M059J (cell line): ENCODE results near the gene ASL. TPM values are rescaled to one million over a fixed set of nuclear protein-coding genes. Genes with fewer than 3 reads are reported as not detected.
"Not testable (repeated sequence)": the region's sequence is repeated elsewhere in the genome, so short reads cannot be mapped to it uniquely, and the experiment has no call there.

Experiments used
- DNase-seq: peaks from one replicate; pipeline ENCODE4 v3.0.0-alpha.2; 2012; ENCODE audit warnings: low read depth
- total RNA-seq: library from RNA; depleted of rRNA; stranded (reverse); fragments of >200 nt; shearing (Covaris generic); gene quantifications from 2 replicates; pipeline ENCODE4 v1.2.3, GENCODE V29; 2014; rRNA removed

Gene ASL
- total RNA-seq, 1 experiment from 2014 or later = 39.9 TPM

DNA sequence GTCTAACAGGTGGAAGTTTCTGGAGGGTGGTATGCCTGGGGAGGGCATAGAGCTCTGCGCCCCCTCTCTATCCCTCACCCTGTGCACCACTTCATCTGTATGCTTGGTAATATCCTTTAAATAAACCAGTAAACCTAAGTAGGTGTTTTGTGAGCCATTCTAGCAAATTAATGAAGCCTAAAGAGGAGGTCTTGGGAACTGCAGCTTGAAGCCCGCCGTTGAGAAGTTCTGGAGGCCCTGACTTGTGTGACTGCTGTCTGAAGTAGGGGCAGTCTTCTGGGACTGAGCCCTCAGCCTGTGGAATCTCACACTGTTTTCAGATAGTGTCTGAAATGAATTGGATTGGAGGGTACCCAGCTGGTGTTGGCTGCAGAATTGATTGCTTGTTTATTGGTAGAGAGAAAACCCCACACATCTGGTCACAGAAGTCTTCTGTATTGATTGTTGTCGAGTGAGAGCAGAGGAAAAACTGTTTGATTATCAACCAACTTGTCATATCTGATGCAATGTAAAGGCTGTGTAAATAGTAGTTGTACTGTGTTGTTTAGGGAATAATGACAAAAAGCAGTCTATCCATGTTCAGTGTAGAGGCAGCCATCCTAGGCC, 43.7 kb downstream of the ASL start:
- no peak for DNase-seq

DNA sequence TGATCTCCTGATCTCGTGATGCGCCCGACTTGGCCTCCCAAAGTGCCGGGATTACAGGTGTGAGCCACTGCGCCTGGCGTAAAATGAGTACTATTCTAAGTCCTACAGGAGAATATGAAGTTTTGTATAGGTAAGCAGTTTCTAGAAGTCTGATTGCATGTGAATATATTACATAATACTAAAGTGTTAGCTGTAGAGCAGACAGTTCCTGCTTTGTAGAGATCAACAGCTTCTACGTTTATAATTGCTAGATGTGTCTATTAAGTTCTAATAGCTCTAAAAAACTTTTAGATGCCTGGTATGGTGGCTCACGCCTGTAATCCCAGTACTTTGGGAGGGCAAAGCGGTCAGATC, 47.5 kb downstream of the ASL start:
- DNase-seq = no peak

DNA sequence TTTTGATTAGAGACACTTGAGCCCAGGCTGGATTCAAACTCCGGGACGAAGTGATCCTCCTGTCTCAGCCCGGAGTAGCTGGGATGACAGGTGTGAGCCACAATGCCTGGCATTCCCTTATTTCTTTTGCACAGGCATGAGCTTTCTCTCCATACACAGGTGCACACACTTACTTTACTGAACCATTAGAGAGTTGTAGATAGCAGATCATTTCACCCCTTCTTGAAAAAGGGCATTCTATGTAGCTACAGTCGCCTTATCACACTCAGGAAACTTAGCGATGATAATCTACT, 48.9 kb downstream of the ASL start:
- not testable (repeated sequence) for DNase-seq

DNA sequence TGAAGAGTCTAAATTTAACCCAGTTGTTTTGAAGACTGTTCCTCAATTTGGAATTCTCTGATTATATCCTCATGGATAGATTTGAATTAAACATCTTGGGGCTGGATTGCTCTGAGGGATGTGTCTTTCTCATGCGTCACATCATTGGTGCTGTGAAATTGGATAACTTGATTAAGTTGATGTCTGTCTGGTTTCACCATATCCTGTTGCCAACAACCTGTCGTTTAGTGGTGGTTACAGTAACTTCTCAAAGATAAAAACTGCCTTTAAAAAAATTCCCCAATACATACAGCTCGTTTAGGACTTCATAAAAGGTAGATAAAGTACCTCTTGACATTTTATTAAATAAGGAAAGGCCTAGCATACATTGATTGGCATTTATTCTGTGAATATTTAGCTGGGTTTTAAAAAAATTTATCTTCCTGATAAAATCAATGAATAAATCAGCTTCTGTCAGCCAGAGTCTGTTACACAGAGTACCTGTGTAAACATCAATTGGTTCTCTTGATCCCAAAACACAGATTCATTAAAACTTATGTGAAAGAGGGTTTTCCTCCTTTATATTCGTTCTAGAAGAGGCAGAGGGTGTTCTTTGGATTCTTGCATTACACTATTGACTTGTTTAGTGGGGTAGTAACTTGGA, 49.6 kb downstream of the ASL start:
- no peak for DNase-seq

DNA sequence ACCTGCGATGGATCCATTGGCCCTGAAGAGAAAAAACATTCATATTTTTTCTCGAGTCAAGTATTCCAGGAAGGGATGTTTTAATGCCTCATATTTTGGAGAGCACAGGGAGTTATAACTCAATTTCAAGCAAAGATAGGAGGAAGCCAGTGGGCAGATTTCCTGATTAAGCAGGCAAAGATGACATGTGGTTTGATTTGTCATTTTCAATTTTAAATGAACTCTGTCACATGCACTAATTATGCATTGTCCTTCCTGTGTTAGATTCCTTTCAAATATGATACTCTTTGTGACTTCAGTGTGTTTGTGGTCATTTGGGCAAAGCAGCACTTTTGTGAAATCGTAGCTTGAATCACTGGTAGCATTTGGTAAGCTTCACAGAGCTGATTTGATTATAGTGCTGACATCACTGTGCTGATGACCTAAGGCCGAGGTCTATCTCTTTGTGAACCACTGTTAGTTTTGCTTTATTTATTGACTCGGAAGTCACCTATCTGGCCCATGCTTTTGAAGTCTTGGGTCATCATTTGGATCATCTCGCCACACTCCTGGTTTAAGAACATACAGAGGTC, 50.2 kb downstream of the ASL start:
- peak; percentile 46 for DNase-seq

DNA sequence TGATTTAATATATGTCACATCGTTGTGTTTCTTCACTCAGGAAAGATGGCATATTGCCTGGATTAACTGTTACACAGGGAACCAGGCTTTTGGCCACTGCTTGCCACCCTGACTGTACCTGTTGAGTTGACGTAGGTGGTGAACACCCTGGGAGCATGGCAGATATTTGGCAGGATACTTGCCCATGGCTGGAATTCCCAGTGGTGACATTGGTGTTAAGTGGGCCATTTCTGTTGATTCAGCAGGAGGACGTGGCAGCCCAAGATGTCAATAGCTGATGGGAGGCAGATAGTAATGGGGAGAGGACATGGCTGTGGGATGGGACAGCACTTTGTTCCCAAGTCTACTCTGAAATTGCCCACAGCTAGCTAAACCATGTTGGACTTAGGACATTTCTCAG, 51.6 kb downstream of the ASL start:
- DNase-seq = not testable (repeated sequence)

DNA sequence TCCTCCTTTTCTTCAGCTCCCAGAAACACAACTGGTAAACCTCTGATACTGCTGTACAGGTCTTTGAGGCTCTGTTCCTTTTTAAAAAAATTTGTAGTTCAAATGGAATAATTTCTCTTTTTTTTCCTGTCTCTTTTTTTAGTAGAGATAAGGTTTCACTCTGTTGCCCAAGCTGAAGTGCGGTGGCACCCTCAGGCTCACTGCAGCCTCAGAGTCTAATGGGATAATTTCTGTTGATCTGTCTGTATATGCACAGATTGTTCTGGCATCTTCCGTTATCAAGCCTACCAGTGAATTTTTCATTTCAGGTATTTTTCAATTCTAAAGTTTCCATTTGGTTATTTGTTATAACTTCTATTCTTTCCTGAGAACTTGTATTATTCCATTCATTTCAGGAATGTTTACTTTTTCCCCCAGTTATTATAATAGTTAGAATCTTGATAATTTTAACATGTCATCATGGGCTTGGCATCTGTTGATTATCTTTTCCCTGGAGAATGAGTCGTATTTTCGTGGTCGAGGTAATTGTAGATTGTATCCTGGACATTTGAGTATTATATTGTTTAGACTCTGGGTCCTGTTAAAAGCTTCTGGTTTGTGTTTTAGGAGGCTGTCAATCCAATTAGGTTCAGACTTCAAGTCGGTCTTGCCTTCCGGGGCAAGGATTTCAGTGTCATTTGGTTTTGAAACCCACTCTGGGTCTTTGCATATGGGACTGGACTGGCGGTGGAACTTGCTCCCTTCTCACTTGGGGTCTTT, 63.6 kb downstream of the ASL start:
- DNase-seq = peak; percentile 59

DNA sequence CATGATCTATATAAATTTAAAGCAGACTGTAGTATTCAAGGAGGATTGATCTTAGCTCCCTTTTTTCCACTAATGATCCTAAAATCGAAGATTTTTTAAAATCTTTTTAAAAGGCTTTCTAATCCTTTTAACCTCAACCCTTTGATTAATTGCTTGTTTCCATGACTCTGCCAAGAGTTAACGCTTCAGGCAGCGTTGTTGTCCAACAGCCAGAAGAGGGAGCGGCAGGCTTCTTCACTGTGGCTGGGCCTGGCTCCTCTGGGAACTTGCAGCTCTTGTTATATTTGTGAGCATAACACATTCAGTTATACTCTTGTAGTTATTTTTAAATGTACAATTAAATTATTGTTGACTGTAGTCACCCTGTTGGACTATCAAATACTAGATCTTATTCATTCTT, 65.3 kb downstream of the ASL start:
- peak; percentile 73 for DNase-seq

DNA sequence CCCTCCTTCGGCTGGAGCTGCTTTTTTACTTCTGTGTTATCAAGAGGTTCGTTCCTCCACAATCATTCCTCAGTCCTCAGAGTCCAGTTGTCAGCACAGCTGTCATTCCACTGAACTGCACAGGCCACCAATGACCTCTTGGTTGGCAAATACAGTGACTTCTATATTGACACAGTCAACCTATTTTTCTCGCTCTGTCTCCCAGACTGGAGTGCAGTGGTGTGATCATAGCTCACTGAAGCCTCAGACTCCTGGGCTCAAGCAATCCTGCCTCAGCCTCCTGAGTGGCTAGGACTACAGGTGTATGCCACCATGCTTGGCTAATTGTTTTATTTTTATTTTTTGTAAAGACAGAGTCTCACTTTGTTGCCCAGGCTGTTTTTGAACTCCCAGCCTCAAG, 66.7 kb downstream of the ASL start:
- no peak for DNase-seq

DNA sequence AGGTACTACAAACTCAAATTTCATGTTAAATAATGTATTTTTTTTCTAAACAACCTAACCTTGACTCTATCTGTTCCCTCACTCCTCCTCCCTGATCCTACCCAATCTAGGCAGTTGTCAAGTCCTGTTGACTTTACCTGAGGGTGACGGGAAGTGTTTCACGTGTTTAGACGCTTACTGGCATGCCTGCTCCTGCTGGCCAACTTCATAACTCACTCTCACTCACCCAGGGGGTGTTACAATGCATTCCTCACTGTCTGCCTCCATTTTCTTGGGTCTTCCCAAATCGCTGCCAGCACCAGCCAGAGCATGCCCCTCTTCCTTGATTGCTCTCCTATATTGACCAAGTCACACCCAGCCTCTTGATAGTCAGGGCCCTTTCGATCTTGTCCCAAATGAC, 67.4 kb downstream of the ASL start:
- DNase-seq = no peak

Other genes with a start within 250 kb of the ASL start
- 12.5 and 20.0 TPM in 2 replicates for gene VKORC1L1, start 202.7 kb upstream of the ASL start, total RNA-seq
- 48.5 and 52.8 TPM in 2 replicates for gene GUSB, start 93.6 kb upstream of the ASL start, total RNA-seq
- gene CRCP, start 39.0 kb downstream of the ASL start, total RNA-seq = 50.0 and 59.0 TPM in 2 replicates
- gene TPST1, start 129.5 kb downstream of the ASL start, total RNA-seq = 44.2 and 61.0 TPM in 2 replicates